Caco-2 (cell line): ENCODE data around the gene IPP. TPM values are rescaled to one million over a fixed set of nuclear protein-coding genes. Genes with fewer than 3 reads are reported as not detected.
"Not testable (repeated sequence)": the region's sequence is repeated elsewhere in the genome, so short reads cannot be mapped to it uniquely, and the experiment has no call there.

Experiments
- BruUV-seq: library from RNA; stranded (reverse); fragments of 400-500 nt; replicated peaks from 2 replicates; lab custom pipeline; 2021; lab: Mats Ljungman, UMichigan
- CTCF ChIA-PET: fragments of 300-600 bp; sonication (Branson Sonifier 250); formaldehyde crosslinking; loops from one replicate; lab custom pipeline; 2022; ENCODE audit warnings: antibody characterized with exemption; lab: Charles Lee
- POLR2A ChIA-PET: fragments of 300-600 bp; sonication (Branson Sonifier 250); formaldehyde crosslinking; loops from one replicate; lab custom pipeline; 2022; ENCODE audit warnings: antibody characterized with exemption; lab: Charles Lee
- DNase-seq, 2 experiments: peaks; one replicate each; pipeline versions ENCODE4 v3.0.0 to v3.0.0-alpha.2; 2020 to 2022
- H3K27me3 ChIP-seq: replicated peaks from 2 replicates; pipeline ENCODE4 v1.6.0; 2011; ENCODE audit warnings: low read length; ENCODE audit not compliant: control insufficient read depth, insufficient read depth
- H3K36me3 ChIP-seq: 2 replicates; pipeline ENCODE4 v1.5.1; 2011; ENCODE audit warnings: low read length; ENCODE audit not compliant: control insufficient read depth, insufficient read depth
- H3K4me1 ChIP-seq: fragments of 250-450 bp; sonication (Bioruptor Pico); 2 replicates; pipeline ENCODE4 v1.5.1; 2020; ENCODE audit warnings: mild to moderate bottlenecking
- H3K4me3 ChIP-seq: 2 replicates; pipeline ENCODE4 v1.5.1; 2011; ENCODE audit warnings: low read depth, mild to moderate bottlenecking, control low read depth, low read length
- H3K9me3 ChIP-seq: fragments of 250-450 bp; sonication (Bioruptor Pico); 2 replicates; pipeline ENCODE4 v1.5.1; 2020; ENCODE audit warnings: mild to moderate bottlenecking, moderate library complexity
- H3K27ac Mint-ChIP-seq: one replicate; pipeline ENCODE4 v1.8.0; 2022; ENCODE audit warnings: mixed read lengths; ENCODE audit not compliant: unreplicated experiment
- H3K27me3 Mint-ChIP-seq: one replicate; pipeline ENCODE4 v1.8.0; 2022; ENCODE audit warnings: mixed read lengths; ENCODE audit not compliant: insufficient read depth, unreplicated experiment
- H3K36me3 Mint-ChIP-seq: one replicate; pipeline ENCODE4 v1.8.0; 2022; ENCODE audit warnings: mild to moderate bottlenecking, mixed read lengths; ENCODE audit not compliant: insufficient read depth, unreplicated experiment
- H3K4me1 Mint-ChIP-seq: one replicate; pipeline ENCODE4 v1.8.0; 2022; ENCODE audit warnings: low read depth, mixed read lengths; ENCODE audit not compliant: unreplicated experiment
- H3K4me3 Mint-ChIP-seq: one replicate; pipeline ENCODE4 v1.8.0; 2022; ENCODE audit warnings: mild to moderate bottlenecking, moderate library complexity, mixed read lengths; ENCODE audit not compliant: unreplicated experiment
- H3K9me3 Mint-ChIP-seq: one replicate; pipeline ENCODE4 v1.8.0; 2022; ENCODE audit warnings: mixed read lengths; ENCODE audit not compliant: unreplicated experiment
- CTCF ChIP-seq, 2 experiments: fragments of 200-600 bp in 1 of 2; IDR thresholded peaks; 1 replicate in 1 of 2; 2 replicates in 1 of 2; pipeline versions ENCODE4 v1.5.1 to v1.8.0; 2011 to 2022; ENCODE audit warnings: antibody characterized with exemption in 1 of 2, control low read depth in 1 of 2, inconsistent platforms in 1 of 2, low read depth in 1 of 2, low read length in 1 of 2, mild to moderate bottlenecking in 1 of 2, moderate library complexity in 1 of 2; ENCODE audit not compliant: insufficient read depth in 1 of 2, severe bottlenecking in 1 of 2, unreplicated experiment in 1 of 2
- intact Hi-C: fragments of 100-400 bp; cut with micrococcal nuclease; formaldehyde crosslinking; loops from one replicate; pipeline ENCODE4 v1.10.0; 2022; ENCODE audit not compliant: unreplicated experiment
- total RNA-seq: library from RNA; stranded (reverse); gene quantifications from 2 replicates; pipeline ENCODE4 v1.2.3, GENCODE V29; 2022

Gene IPP
- total RNA-seq, 1 experiment from 2014 or later, result 7.6 TPM

DNA sequence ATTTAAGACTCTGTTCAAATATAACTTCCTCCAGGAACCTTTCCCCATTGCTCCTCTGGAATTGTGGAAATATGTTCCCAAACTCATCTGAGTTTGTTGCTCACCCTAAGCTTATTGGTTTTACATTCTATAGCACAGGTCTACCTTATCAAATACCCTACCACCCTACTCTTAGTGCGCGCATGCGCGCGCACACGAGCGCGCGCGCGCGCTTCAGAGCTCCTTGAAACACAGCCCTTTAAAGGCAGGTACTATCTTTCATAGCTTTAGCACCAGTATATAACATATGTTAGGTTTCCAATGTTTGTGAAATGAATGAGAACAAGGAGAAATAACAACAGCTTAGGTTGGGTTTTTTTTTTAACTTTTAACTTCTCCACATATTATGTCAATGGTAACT is 3.5 kb downstream of the IPP start:
- no TSS peak for BruUV-seq
- no peak for TF ChIP-seq CTCF (IDR thresholded peaks at IDR 0.05; ENCODE audit: insufficient read depth in 1 of 2, low read depth in 1 of 2, low read length in 1 of 2, severe bottlenecking in 1 of 2, unreplicated experiment in 1 of 2)
- H3K36me3 Mint-ChIP-seq, result peaks cover 27% of the 10 kb centered on the region
- no peaks in the 10 kb centered on the region for H3K4me1 Mint-ChIP-seq
- no peak overlapping the region for H3K4me3 ChIP-seq
- no peaks in the 10 kb centered on the region for H3K27me3 ChIP-seq
- H3K9me3 Mint-ChIP-seq, result no peaks in the 10 kb centered on the region
- DNase-seq, result no peak
- no peak overlapping the region for H3K27ac Mint-ChIP-seq
- no peaks in the 10 kb centered on the region for H3K9me3 ChIP-seq
- no peaks in the 10 kb centered on the region for H3K36me3 ChIP-seq
- POLR2A ChIA-PET, result no interaction called here
- H3K4me3 Mint-ChIP-seq, result no peak overlapping the region
- no peaks in the 10 kb centered on the region for H3K4me1 ChIP-seq
- CTCF ChIA-PET, result no interaction called here
- intact Hi-C loops, result no loop called here
- no peaks in the 10 kb centered on the region for H3K27me3 Mint-ChIP-seq

GRCh38 chr1:45739641-45740156 is 10.8 kb downstream of the IPP start:
- peaks cover 18% of the 10 kb centered on the region for H3K36me3 Mint-ChIP-seq
- H3K4me1 ChIP-seq, H3K4me3 Mint-ChIP-seq, POLR2A ChIA-PET, H3K4me3 ChIP-seq, H3K4me1 Mint-ChIP-seq, intact Hi-C loops, H3K9me3 Mint-ChIP-seq, H3K27me3 ChIP-seq, H3K36me3 ChIP-seq, CTCF ChIA-PET, BruUV-seq, DNase-seq, H3K9me3 ChIP-seq, H3K27ac Mint-ChIP-seq, H3K27me3 Mint-ChIP-seq: not testable (repeated sequence)

- ChIA-PET CTCF (no interaction called here), POLR2A (no interaction called here)
- BruUV-seq, result no TSS peak
- no peaks in the 10 kb centered on the region for H3K27me3 Mint-ChIP-seq
- DNase-seq, result no peak
- H3K27me3 ChIP-seq, result no peaks in the 10 kb centered on the region
- no peak for TF ChIP-seq CTCF (IDR thresholded peaks at IDR 0.05; ENCODE audit: insufficient read depth in 1 of 2, low read depth in 1 of 2, low read length in 1 of 2, severe bottlenecking in 1 of 2, unreplicated experiment in 1 of 2)
- H3K9me3 Mint-ChIP-seq, result no peaks in the 10 kb centered on the region
- no peak overlapping the region for H3K4me3 ChIP-seq
- no peak overlapping the region for H3K4me3 Mint-ChIP-seq
- no peaks in the 10 kb centered on the region for H3K9me3 ChIP-seq
- no peaks in the 10 kb centered on the region for H3K4me1 Mint-ChIP-seq
- peaks cover 14% of the 10 kb centered on the region for H3K36me3 Mint-ChIP-seq
- intact Hi-C loops, result no loop called here
- H3K4me1 ChIP-seq, result no peaks in the 10 kb centered on the region
- no peak overlapping the region for H3K27ac Mint-ChIP-seq
- H3K36me3 ChIP-seq, result no peaks in the 10 kb centered on the region
Observed at GRCh38 chr1:45739137-45739536, 11.3 kb downstream of the IPP start.
